AG10803 (cell line): ENCODE measurements around the gene DCANP1.
A peak's percentile ranks its signal among the peaks of the same experiment; 100 is the strongest.

ENCODE experiments used
- DNase-seq: peaks from one replicate; pipeline ENCODE4 v3.0.0; 2010; ENCODE audit warnings: low read depth
- H3K4me3 ChIP-seq: 2 replicates; pipeline ENCODE4 v1.5.1; 2011; ENCODE audit warnings: mild to moderate bottlenecking, low read length, control low read depth
- CTCF ChIP-seq: conservative IDR thresholded peaks from 2 replicates; pipeline ENCODE4 v1.5.1; 2011; ENCODE audit warnings: mild to moderate bottlenecking, low read length, control low read depth, inconsistent platforms

The DCANP1 gene

GRCh38 chr5:135490245-135491037, 43.3 kb upstream of the DCANP1 start:
- H3K4me3 ChIP-seq, result no peak overlapping the region
- TF ChIP-seq CTCF, result no peak
- no peak for DNase-seq

GRCh38 chr5:135489466-135490244, 42.5 kb upstream of the DCANP1 start:
- DNase-seq, result no peak
- TF ChIP-seq CTCF, result no peak
- peak overlapping the region; percentile 56 for H3K4me3 ChIP-seq

DNA sequence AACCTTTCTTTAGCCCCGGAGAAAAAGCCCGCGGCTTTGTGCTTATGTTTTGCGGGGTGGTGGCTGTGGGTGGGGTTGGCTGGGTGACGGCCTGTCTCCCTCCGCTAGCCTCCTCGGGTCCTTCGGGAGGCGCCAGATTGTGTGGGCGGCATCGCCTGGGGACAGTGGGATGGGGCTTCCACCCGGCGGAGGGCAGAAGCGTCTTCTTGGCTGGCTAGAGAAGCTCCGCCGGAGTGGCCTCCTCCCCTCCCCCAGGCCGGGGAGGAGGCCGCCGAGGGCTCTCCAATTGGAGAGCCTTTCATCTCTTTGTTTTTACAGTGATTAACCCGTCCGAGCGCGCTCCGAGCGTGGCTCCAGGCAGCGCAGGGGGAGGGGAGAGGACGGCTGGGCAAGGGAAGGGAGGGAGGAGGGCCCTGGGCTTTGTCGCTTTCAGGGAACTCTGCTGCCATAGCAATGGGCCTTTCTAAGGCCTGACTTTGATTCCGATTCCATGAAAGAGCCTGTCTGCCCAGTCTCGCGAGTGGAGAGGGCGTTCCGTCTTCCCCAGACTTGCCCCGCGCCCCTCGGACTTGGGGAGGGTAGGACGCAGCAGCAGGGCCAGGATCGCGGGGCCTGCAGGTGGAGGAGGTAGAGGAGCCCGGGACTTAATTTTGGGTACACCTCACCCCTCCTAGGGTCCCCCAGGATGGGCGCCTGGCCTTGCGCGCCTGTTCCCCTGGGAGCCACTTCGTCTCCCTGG, 41.7 kb upstream of the DCANP1 start:
- peak; percentile 46 for DNase-seq
- no peak for TF ChIP-seq CTCF
- H3K4me3 ChIP-seq, result peak overlapping the region; percentile 56

DNA sequence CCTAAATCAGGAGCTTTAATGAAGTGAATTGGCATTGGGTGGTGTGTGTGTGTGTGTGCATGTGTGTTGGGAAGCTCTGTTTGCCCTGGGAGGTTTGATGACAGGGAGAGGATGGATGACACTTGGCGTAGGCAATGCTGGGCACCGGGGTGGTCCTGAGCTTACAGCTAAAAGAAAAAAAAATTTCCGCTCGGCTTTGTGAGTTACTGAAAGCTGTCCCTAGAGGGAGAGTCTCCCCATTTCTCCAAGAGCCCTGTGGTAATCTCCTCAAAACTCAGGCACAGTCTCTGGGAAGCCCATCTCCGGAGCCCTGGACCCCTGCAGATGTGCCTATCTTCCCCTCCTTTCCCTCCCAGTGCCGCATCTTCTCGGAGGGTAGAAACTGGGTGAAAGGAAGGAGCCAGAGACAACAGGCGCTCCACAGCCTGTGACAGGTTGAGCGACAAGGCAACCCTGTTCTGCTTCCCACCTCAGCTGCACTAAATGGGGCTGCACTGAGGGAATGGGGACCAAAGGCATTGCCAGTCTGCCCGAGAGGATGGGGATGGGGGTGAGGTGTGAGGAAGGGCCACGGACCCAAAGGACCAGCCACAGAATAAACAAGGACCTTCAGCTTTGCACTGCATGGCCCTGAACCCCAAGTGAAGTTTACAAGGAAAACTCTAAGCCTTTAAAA, 40.8 kb upstream of the DCANP1 start:
- TF ChIP-seq CTCF, result no peak
- no peak overlapping the region for H3K4me3 ChIP-seq
- no peak for DNase-seq

DNA sequence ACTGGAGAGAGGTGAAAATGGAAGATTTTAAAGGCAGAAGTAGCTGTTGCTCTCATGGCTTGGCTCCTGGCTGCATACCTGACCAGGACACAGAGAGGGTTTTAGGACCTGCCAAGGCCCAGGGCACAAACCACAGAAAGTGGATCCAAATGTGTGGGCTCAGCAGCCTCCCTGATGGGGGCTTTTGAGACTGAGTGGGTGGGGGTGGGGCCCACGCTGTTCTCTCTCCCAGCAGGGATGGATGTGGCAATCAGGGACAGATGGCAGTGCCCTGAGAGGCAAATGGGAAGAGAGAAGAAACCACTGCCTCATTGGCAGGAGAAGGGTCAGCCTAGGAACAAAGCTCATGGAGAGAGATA, 39.9 kb upstream of the DCANP1 start:
- TF ChIP-seq CTCF, result no peak
- H3K4me3 ChIP-seq, result no peak overlapping the region
- DNase-seq, result no peak

- TF ChIP-seq CTCF, result no peak
- H3K4me3 ChIP-seq, result no peak overlapping the region
- no peak for DNase-seq
Measured at GRCh38 chr5:135486131-135487036, 39.2 kb upstream of the DCANP1 start.
